GM21423 (cell line): Measurements from ENCODE around the gene GSTP1.
"Not testable (repeated sequence)": the region's sequence is repeated elsewhere in the genome, so short reads cannot be mapped to it uniquely, and the experiment has no call there.

ENCODE experiments used
- ATAC-seq: cut with Tn5 transposase; IDR thresholded peaks from one replicate; pipeline ENCODE4 v1.9.1; 2021; ENCODE audit warnings: mild to moderate bottlenecking, moderate library complexity; ENCODE audit not compliant: unreplicated experiment

The GSTP1 gene

DNA sequence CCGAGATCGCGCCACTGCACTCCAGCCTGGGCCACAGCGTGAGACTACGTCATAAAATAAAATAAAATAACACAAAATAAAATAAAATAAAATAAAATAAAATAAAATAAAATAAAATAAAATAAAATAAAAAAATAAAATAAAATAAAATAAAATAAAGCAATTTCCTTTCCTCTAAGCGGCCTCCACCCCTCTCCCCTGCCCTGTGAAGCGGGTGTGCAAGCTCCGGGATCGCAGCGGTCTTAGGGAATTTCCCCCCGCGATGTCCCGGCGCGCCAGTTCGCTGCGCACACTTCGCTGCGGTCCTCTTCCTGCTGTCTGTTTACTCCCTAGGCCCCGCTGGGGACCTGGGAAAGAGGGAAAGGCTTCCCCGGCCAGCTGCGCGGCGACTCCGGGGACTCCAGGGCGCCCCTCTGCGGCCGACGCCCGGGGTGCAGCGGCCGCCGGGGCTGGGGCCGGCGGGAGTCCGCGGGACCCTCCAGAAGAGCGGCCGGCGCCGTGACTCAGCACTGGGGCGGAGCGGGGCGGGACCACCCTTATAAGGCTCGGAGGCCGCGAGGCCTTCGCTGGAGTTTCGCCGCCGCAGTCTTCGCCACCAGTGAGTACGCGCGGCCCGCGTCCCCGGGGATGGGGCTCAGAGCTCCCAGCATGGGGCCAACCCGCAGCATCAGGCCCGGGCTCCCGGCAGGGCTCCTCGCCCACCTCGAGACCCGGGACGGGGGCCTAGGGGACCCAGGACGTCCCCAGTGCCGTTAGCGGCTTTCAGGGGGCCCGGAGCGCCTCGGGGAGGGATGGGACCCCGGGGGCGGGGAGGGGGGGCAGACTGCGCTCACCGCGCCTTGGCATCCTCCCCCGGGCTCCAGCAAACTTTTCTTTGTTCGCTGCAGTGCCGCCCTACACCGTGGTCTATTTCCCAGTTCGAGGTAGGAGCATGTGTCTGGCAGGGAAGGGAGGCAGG lies at the start of gene GSTP1:
Gene GSTP1, plus strand, starts transcription at position 566 of the 958 bp plus-strand sequence. Its CDS starts 32 bp downstream, at position 598.
- ATAC-seq: peak; percentile 60

DNA sequence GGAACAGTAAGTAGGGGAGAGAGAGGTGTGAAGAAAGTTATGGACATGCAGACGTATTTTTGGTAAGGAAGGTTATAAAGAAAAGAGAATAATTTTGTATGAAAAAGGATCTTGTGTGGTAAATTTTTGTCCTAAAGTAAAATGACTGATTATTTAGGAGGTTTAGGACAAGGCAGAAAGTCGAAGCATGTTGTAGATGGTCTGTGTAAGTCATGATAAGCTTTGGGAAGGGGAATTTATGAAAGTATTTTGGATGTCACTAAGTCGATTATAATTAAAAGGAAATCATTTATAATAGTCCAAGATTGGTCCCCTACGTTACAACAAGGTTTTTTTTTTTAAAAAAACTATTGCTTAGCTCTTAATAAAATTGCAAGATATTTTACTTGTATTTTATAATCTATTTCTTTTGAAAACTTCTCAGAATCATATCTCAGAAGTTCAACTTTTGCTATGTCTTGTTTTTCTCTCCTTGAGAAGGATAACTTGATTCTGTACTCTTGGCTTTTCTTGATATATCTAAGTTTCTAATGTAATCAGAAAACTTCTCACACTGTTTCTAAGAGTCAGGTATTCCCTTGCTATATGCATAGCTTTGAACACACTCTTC lies 49.4 kb upstream of the GSTP1 start:
- ATAC-seq: no peak

DNA sequence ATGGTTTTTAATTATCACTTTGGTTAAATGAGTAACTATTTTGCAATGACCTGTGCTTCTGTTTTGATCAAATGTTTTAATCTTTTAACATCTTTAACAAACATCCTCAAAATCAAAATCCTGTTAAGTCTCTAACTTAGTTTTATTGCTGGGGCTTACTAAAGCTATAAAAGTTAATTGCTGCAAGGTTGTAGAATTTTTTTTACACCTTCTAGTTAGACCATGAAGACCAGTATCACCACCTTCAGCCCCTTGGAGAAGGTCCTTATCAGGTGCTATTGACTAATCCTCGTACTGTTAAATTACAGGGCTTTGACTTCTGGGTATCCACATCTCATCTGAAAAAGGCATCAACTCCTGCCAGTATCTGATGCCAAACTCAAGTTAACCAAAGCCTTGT lies 48.1 kb upstream of the GSTP1 start:
- ATAC-seq: no peak

DNA sequence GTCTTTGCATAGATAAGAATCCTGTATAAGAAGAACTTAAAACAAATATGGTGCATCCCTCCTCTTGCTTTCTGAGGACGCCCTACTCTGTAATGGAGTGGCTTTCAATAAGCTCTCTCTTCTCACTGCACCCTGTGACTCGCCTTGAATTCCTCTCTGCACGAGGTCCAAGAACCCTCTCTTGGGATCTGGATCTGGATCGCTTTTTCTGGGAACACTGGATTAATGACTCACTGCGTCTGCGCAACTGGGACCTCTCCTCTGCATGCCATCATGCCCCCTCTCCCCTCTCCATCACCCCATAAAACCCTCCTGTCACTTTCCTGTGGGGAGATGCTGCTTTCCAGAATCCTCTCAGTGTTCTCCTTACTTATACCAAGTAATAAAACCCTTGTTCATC lies 45.3 kb upstream of the GSTP1 start:
- no peak for ATAC-seq

DNA sequence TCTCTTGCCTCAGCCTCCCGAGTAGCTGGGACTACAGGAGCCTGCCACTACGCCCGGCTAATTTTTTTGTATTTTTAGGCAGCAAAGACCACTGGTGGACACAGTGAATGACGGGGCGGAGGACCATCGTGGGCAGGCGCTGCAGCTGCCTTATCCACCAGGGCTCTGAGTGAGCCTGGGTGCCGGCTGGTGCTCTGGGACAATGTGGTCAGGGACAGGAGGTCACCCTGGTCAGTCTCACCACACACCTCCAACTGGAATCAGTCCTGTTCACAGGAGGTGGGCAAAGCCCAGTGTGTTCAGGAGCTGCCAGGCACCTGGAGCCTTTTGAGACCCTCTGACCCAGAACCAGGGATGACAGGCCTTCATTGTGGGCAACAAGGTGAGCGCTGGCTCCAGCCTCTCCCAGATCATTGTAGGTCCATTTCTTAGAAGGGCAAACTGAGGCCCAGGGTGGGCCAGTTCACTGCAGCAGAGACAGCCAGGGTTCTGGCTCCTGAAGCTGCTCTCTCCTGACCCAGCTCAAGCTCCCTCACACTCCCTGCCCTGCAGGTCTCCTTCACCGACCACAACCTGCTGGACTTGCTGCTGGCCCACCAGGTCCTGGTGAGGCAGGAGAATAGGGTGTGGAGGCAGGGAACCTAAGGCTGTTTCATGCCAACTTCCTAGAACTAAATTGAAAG lies 44.6 kb upstream of the GSTP1 start:
- no peak for ATAC-seq

DNA sequence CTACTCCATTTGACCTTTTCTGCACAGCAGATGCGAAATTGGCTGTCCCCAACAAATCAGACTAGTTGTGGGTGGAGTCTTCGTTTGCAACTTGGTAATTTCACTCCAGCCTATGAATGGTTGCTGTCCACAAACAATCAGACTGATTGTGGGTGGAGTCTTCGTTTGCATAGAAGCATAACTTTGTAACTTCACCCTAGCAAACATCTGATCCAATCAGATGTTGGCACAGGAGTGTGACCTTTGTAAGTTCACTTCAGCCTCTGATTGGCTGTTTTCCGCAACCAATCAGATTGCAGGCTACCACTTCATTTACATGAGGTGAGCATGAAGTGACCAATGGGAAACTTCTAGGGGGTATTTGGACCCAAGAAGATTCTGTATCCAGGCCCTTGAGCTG lies 44.1 kb upstream of the GSTP1 start:
- no peak for ATAC-seq

DNA sequence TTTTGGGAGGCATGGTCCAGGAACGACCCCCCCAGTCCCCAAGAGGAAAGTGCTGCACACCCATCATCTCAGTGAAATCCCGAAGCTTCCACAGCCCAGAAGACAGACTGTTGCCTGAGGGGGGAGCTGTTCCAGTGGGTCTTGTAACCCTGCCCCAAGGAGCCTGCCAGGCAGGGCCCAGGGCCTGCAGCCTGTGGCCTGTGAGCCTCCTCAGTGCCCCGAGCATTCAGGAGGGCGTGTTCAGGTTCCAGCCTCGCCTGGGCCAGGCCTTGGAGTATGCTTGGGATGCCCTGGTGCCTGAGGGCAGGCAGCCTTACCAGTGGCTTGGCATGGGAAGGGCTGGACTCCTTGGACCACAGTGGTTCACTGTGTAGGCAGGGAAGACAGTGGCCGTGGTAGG lies 42.4 kb upstream of the GSTP1 start:
- ATAC-seq: no peak

DNA sequence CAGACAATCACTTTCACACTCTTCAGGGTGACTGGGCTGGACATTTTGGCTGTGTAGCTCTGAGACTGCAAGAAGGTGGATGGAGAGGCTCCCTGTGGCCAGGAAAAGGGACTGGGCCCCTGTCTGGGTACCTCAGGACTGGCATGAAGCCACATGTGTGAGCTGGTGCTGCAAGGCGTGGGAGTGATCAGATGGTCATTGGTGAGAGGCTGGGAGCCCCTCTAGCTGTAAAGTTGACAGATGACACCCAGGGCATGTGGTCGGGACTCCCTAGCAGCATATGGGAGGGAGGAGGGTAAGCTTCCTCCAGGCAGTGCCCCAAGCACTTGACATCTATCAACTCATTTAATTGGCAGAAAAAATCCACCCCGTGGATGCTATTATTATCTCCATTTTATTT lies 41.4 kb upstream of the GSTP1 start:
- no peak for ATAC-seq

DNA sequence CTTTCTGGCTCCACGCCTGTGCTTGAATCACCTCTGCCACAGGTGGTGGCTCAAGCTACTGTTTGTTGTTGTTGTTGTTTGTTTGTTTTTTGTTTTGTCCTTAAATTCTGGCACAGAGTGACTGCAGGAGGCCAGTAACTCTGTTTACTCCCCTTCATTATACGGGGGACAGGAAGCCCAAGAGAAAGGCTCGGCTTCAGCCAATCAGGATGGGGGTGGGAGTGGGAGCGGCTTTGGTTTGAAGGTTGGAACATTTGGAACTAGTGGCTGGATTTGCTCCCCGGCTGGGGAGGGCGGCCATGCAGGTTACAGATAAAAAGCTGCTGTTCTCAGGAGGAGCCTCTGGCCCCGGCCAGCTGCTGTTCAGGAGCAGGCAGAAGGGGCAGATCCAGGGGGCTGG lies 40.6 kb upstream of the GSTP1 start:
- no peak for ATAC-seq

DNA sequence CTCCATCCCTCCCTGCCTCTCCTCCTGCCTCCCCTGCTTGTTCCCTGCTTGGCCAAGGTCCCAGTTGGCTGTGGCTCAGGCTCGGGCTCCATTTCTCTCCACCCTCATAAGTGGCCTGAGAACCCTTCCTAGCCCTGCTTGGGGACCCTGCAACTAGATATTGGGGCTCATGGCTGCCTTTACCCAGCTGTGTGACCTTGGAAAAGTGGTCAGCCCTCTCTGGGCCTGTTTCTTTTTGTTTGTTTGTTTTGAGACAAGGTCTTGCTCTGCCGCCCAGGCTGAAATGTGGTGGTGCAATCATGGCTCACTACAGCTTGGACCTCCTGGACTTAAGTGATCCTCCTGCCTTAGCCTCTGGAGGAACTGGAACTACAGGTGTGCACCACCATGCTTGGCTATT lies 40.0 kb upstream of the GSTP1 start:
- no peak for ATAC-seq

DNA sequence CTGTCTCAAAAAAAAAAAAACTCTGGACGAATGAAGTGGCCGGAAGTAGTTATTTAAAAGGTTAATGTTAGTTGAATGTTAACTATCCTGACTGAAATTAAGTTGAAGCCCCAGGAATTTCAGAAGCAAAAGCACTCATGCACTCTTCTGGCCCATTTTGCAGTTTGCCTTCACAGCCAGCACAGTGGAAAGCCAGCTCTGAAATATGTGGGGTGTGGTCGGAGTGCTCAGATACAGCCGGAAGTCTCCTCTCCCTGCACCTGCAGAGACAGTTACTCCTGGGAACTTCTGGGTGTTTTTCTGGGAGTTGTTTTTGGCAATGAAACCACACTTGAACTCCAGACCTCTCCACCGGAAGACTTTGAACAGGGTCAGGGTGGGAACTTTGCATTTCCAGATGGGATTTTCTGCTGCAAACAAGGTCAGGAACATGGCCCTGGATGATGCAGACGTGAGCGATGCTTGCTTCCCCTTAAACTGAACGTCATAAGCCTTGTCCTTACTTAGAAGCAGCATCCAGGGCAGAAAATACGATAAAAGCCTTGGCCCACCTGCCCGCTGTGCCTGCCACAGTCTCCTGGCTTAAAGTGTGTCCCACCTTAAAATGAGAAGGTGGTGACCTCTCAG lies 38.9 kb upstream of the GSTP1 start:
- no peak for ATAC-seq

DNA sequence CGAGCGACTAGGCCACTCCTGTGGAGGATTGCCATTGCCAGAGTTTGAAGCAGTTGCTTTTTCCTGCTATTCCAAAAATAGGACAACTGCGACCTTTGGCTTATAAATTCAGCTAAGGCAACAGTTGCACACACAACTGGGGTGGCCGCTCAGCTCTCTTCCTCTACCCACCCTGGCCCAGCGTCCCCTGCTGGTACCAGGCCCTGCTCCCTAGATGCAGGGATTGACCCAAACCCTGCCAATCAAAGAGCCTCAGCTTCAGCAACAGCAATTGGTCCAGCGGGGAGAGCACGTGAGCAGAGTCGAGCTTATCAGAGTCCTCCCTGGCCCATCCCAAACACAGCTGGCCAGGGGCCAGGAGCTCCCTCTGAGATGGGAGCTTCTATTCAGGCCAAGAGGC lies 38.3 kb upstream of the GSTP1 start:
- no peak for ATAC-seq

DNA sequence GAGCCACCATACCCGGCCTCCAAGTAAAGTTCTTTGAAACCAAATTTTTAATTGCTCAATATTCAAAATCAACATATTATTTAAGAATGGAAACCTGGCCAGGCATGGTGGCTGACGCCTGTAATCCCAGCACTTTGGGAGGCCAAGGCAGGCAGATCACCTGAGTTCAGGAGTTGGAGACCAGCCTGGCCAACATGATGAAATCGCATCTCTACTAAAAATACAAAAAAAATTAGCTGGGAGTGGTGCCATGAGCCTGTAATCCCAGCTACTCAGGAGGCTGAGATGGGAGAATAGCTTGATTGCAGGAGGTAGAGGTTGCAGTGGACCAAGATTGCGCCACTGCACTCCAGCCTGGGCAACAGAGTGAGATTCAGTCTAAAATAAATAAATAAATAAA lies 35.5 kb upstream of the GSTP1 start:
- ATAC-seq: not testable (repeated sequence)

DNA sequence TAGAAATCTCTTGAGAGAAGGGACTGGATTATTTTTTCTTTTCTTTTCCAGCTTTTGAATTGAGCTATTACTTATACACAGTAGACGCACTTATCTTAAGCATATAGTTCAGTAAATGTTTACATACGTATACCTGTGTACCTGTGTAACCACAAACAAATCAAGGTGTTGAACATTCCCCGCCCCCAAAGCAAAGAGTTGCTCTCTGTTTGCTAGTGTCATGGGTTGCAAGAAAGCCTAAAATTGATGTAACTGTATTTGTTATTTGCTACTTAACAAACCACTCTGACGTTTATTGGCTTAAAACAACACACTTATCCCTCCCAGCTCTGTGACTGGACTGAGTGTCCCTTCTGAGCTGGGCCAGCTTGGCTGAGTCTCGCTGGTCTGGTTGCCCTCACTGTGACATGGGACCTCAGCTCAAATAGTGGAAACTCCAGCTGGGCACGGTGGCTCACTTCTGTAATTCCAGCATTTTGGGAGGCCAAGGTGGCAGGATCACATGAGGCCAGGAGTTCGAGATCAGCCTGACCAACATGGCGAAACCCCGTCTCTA lies 35.0 kb upstream of the GSTP1 start:
- ATAC-seq: no peak

DNA sequence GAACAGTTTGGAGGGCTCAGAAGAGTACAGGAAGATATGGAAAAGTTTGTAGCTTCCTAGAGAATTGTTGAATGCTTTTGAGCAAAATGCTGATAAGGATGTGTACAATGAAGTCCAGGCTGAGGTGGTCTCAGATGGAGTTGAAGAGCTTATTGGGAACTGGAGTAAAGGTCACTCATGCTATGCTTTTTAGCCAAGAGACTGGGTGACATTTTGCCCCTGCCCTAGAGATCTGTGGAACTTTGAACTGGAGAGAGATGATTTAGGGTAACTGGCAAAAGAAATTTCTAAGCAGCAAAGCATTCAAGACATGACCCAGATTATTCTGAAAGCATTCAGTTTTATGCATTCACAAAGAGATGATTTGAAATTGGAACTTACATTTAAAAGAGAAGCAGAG lies 32.5 kb upstream of the GSTP1 start:
- no peak for ATAC-seq

DNA sequence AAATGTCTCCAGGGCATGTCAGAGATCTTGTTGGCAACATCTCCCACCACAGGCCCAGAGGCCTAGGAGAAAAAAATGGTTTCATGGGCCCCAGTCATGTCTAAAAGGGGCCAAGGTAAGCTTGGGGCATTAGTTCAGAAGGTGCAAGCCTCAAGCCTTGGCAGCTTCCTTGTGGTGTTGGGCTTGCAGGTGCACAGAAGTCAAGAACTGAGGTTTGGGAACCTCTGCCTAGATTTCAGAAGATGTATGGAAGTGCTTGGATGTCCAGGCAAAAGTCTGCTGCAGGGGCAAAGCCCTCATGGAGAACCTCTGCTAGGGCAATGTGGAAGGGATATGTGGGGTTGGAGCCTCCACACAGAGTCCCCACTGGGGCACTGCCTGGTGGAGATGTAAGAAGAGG lies 31.9 kb upstream of the GSTP1 start:
- ATAC-seq: not testable (repeated sequence)

DNA sequence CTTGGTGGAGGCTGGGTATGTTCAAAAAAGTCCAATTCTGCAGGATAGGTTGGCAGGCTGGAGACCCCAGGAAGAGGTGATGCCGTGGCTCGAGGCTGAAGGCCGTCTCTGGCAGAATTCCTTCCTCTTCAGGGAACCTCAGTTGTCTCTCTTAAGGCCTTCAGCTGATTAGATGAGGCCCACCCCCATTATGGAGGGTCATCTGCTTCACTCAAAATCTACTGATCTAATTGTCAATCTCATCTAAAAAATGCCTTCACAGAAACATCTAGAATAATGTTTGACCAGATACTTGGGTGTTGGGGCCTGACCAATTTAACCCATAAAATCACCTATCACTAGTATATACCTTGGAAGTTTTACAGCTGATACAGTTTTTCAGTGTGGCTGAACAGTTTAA lies 27.4 kb upstream of the GSTP1 start:
- no peak for ATAC-seq

DNA sequence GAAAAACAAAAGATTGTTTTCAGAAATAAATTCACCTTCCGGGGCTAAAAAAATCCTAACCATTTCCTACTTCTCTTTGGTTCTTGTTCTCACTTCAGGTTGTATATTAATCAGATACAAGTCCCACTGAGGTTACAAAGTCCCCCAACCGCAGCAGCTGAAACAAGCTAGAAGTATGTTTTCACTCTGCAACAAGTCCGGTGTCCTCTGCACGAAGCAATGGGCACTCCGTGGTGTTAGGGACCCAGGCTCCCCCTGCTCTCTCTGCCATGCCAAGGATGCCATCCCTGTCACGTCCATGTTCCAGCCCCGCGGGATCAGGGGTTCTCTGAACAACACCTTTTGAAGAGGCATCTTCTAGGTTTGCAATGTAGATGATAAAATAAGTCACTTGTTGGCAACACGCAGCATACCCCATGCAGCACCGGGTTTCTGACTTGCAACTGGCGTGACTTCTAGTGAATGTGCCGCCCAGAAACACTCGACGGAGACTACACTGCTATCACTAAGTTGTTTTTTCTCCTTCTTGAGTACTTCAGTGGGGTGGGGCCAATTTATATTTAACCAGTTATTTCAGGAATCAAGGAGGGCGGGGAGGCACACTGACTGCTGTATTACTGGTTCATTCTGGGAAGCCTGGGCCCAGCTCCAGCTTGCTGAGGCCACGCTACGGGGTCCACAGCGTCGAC lies 25.4 kb upstream of the GSTP1 start:
- no peak for ATAC-seq

DNA sequence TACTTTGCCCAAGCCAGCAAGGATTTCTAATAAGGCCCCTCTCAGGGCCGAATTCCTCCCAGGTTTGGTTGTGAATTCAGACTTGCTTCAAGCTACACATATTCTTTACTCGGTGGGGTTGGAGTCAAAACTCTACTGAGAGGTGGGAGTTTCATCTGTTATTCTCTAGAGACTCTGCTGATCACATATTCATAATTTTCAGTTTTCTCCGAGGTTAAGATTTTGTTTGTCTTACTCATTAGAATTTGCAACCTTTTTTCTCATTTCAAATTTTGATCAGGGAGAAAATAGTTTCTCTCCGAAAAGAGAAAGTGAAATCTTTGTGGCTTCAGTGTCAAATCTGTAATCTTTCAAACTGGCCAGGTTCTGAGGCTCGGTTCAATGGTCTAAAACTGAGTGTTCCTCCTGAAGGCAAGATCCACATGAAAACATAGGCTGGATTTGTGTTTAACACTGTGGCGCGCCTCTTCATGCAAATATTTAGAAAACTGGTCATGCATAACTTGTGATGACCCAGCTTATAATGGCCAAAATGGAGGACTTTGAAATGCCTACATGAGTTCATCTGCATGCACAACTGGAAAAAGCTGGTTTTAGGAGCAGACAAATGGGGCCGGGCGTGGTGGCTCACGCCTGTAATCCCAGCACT lies 21.5 kb upstream of the GSTP1 start:
- peak; percentile 79 for ATAC-seq
